Ramos (cell line): ENCODE results near the gene SH3YL1.

Source experiments
- in situ Hi-C: fragments of 300-500 bp; cut with MboI; formaldehyde crosslinking; loops from one replicate; pipeline ENCODE4 v1.14.3; 2022; ENCODE audit warnings: low sequenced_read_pairs; ENCODE audit not compliant: unreplicated experiment

Gene SH3YL1, protein sequence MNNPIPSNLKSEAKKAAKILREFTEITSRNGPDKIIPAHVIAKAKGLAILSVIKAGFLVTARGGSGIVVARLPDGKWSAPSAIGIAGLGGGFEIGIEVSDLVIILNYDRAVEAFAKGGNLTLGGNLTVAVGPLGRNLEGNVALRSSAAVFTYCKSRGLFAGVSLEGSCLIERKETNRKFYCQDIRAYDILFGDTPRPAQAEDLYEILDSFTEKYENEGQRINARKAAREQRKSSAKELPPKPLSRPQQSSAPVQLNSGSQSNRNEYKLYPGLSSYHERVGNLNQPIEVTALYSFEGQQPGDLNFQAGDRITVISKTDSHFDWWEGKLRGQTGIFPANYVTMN

DNA sequence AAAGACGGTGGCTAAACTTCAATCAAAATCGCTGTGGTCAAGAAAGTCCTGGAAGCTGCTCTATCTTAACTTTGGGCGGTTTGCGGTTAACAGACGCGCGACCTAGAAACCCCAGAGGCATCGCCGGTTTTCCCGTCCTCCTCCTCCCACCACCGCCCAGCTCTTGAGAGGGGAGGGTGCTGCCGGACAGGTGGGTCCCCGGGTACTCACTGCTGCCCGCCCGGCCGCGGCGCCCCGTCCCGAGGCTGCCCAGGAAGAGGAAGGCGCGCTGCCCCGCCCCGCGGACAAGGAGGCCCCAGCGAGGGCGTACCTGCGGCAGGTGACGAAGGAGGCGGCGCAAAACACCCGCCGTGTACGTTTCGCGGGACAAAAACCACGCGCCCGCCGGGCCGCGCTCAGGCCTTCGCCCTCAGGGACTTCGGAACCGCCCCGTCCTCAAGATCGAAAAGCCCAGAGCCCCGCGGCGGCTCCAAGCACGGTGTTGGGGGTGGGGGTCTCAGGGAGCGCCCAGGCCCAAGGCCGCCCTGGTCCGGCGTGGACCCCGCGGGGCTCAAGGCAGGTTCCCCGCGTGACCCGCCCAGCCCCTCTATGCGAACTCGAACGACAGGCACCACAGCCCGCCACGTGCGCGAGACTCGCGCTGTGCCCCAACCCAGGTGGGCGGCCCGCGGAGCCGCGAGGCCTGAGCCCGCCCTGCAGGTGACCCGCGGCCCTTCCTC, at the start of gene SH3YL1:
TSS of gene SH3YL1 (minus strand) at position 259 of the 719 bp plus-strand sequence. CDS start at position 211, 48 bp downstream.
- in situ Hi-C loops, result no loop called here

DNA sequence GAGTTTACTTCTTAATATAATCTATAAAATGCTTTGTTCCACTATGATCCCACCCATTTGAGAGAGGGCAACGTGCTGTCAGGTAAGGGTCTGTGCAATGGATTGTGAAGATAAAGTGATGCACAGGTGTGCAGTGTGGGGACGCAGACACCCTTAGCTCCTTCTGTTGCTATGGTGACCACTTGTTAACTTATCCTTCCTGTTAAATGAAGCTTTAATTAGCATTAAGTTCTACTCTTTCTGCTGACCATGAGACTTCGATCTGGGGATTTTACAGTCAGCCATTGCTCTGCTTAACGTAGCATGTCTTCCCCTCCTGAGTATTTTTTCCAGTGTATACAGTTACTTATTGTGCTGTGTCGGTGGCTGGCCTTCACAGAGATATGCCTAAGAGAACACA, 47.2 kb upstream of the SH3YL1 start:
- in situ Hi-C loops, result no loop called here

DNA sequence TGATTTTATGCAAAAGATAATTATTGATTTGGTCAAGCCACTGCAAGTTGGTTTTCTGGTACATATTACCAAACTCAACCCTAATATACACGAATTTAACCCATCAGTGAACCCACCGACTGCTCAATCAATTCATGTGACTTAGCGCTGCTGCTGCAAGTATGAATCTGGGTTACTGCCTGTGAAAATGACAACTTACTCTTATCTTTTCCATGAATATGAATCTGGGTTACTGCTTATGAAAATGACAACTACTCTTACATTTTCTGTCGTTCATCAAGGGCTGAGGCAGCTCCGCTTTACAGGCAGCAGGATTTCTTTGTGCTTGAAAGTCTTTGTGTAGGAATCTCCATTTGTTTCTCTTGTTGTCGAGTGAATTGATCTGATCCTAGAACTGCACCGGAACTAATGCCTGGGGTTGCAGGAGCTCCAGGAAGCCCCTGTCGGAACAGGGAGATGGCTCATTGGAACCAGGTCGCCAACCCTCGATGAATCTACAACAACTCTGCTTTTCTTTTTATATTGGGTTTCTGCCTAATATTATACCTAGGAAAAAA, 46.2 kb upstream of the SH3YL1 start:
- in situ Hi-C loops, result no loop called here

DNA sequence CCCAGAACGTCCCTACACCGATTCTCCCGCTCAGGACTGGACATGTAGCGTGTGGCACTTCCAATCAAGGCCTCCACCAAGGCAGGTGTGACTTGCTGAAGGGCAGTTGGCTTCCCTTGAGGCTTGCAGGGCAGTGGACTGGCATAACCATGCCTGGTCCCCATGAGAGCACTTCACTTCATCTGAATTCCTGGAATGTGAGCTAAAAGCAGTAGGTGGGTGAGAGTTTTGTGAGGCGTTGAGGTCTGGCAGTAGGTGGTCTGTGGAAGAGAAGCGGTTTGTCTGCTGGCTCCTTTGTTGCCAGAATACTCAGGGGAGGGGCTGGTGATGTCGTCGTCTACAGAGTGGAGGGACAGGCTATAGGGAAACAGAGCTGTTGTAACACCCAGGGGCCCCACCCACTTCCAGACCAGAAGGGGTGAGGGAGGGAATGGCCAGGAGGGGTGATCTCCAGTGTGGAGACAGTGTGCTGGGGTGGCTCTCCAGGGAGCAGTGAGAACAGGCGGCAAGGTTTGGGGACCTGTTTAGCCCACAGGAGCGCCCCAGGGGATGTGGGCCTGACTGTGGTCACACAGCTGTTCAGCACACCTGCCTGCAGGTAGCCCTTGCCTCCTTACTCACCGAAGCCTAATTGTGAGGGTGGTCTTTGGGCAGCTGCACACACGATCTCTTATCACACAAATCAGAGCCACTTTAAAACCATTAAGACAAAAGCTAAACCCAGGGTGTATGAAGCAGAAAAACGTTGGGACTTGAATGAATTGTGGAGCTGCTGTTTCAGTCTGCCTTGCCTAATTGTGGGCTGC, 45.5 kb upstream of the SH3YL1 start:
- in situ Hi-C loops, result no loop called here

DNA sequence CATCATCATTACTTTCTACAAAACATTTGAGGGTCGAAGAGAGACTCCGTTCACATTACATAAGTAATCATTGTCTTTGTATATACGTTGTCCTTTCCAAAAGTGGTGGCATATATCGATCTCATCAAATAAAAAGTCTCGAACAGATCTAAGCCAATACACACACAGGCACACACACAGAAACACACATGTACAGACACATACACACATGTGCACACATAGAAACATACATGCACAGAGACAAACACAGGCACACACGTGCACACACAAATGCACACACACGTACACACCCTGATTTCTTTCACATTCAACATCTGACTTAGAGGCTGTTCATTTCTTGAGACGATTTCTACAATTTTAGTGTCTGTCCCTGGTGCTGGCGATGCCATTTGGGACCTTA, 41.5 kb upstream of the SH3YL1 start:
- in situ Hi-C loops, result no loop called here

DNA sequence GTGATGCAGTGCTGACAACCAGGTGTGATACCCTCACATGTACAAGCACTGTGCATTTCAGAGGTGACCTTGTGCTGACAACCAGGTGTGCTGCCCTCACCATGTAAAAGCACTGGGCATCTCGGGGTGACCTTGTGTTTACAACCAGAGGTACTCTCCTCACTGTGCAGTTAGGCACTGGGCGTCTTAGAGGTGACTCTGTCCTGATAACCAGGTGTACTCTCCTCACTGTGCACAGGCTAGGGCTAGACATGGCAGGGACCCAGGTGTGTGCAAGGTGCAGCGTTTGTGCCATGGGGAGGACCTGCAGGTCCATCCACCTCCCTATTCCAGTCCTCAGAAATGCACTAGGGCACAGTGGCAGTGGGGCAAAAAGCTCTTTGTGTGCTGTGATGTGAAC, 32.5 kb upstream of the SH3YL1 start:
- in situ Hi-C loops, result no loop called here

DNA sequence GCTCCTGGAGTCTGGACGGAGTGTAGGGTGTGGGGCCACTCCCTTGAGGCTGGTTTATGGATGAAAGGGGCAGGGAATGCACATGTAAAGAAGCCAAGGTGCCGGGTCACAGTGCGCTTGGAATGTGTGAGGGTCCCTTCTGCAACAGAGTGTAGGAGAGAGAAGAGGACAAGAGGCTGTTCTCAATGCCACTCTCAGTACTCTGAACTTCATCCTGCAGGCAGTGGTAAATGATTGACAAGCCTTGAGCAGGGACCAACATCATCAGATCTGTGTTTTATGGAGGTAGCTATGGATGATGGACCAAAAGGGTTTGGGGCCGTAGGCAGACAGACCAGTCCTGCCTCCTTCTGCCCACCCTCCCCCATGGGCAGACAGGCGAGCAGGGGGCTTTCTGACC, 31.3 kb upstream of the SH3YL1 start:
- in situ Hi-C loops, result no loop called here

DNA sequence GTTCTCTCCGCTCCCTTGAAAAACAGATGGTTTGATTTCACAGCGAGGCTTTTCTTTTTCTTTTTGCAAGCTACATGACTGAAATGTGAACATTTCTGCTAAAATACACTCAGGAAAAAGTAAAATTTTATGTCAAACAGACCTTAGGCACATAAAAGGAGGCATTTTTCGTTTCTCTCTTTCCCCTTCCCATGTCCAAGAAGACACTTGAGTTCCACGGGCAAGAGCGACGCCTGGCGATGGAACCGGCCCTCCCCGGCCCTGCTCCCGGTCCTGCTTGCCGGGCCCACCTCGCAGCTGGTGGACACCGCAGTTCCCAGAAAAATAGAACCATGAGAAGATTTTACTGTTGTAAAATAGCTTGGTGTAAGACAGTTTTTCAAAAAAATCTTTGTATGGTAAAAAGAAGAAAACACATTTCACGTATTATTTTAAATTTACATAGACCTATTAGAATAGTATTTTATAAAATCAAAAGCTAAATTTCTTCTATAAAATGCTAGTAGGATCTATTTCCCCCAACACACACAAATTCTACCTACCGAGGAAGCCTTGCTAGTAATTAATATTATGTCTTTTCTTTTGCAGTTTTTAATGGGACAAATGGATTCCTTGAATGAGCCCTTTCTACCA, 26.4 kb upstream of the SH3YL1 start:
- in situ Hi-C loops, result no loop called here

DNA sequence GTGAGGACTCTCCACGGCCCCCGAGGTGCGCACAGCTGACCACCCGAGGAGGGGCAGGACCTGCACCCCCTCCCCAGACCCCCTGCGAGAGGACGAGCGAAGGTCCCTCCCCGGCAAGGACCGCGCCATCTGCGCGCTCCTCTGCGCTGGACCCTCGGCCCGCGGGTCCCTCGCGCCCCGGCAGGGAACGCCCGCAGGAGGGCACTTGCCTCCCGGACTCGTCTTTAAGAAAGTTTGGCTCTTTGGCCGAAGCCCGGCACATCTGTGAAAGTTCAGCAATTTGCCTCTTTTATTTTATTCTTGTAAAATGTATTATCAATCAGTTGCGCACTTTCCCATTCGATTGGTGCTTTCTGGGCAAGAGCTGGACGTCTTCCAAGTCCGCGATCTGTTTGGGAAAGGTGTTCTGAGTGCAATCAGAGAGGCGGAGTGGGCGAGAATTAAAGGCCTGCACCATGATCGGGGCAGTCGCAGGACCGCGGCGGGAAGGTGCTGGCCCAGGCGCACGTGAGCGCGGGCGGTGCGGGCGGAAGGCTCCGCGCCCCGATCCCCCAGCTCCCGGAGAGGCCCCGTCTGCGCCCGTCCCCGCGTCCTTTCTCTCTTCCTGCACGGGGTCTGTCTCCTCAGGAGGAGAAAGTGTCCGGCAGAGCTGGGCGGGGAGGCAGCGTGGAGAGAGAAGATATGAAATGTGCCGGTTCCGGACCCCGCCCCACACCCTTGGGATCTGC, 25.7 kb upstream of the SH3YL1 start:
- in situ Hi-C loops, result no loop called here

DNA sequence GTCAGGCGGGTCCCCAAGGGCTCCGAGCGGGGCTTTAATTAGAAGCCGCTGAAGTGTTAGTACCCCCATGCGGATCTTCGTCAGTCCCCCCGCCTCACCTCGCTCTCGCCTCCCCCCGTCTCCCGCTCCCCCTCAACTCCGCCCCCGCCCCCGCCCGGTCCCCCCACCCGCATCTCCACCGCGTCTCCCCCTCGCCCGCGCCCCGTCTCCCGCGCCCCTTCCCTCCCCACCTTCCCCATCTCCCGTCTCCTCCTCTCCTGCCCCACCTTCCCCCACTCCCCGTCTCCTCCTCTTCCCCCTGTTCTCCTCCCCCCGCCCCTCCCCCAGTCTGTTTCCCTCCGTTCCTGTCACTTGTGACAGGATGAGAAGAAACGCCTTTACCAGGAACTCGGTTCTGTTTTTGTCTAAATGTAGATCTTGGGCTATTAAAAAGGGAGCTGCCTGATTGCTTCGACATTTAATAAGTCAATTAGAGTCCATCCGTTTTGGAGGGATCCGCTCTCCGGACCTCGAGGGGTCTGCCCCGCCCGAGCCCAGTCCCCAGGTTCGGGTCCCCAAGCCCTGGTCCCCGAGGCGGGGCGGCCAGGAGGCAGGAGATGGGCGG, 25.0 kb upstream of the SH3YL1 start:
- in situ Hi-C loops, result no loop called here

DNA sequence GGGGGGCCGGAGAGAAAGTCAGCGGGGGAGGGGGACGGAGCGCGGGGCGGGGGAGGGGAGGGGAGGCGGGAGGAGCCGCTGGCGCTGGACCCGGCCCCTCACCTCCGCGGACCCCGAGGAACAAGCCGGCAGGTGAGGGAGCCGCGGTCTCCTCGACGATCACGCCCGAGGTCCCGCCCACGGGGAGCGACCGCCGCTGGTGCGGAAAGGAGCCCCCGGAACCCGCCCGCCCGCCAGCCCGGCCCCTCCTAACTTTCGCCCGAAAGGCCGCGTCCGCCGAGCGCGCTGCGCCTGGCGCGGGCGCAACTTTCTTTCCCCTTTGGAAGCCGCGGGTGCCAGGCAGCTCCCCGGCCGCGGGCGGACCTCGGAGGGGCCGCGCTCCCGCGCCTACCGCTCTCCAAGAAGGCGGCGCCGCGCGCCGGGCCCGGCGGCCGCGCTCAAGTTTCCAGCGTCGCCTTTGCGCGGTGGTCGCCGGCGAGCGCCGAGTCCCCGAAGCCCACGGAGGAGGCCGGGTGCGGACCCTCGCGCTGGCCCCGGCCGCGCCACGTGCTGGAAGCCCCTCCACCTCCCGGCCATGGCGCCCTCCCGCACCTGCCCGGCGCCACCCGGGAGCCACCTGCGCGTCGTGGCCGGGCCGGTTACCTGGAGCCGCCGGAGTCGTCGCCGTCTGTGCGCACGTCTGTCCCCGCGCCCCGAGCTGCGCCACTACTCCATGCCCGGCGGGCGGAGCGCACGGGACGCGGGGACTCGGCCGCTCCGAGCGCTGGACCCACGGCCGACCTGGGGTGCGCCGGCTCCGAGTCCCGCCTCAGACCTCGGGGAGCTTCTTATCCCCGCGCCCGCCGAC, 24.3 kb upstream of the SH3YL1 start, which contains the start of gene ALKAL2:
TSS of gene ALKAL2 (minus strand) at position 181 of the 847 bp plus-strand sequence. CDS start 256 bp downstream, outside the sequence.
- in situ Hi-C loops, result no loop called here

DNA sequence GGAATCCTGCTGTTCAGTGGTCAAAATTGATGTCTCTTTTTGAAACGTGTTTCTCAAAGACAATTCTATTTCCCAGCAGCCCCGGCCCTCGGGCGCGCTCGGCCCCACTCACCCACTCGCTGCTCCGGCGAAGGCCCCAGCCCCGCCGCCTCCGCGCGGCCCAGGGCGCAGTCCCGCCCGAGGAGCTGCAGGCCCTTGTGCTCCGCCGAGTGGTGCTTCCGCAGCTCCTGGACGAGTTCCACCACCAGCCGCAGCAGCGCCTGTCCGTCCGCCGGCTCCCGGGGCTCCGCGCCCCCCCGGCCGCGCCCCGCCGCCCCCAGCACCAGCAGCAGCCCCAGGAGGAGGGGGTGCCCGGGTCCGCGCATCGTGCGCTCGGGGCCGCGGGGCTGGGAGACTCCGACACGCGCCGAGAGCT, 23.6 kb upstream of the SH3YL1 start:
- in situ Hi-C loops, result no loop called here

DNA sequence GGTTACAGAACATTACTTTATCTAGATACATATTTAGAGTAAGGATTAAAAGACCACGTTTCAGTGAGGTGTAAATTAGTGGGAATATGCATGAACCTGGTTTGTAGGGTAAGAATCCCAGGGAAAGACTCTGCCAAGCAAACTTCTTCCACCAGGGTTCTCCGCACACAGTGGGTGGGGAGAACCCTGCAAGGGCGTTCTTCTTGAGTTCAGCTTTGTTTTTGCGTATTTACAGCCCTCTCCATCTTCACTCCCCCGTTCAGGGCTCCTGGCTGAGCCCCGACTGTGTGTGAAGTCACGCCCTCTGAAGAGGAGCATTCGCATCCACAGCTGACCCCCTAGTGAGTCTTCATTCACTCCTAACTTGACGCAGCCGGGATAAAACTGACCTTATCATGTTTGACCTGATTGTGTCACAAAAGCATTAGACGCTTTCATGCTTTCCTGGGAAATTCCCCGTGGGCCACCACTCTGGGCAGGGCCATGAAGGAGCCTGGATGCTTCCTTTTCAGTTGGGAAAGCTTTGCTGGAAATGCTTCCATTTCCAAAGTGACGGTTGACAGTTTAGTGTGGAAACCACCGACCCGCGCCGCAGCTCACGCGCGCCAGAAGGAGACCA, 23.1 kb upstream of the SH3YL1 start:
- in situ Hi-C loops, result no loop called here

DNA sequence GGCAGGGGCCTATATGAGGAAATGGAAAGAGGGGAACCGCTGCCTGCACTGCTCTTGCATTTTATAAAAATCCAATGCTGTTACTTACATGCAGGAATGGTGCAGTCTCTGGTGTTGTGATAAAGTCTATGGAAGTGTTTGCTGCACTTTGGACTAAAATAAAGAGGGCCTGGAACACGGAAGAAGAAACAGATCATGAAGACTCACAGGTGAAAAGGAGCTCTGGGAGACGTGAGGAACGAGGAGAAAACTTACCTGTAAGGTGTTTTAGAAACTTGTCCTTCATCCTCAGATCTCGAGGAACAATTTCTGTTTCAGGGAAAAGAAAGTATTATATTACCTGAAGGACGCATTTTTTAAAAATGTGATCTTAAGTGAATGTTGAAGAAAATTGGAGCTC, 22.2 kb upstream of the SH3YL1 start:
- in situ Hi-C loops, result no loop called here

DNA sequence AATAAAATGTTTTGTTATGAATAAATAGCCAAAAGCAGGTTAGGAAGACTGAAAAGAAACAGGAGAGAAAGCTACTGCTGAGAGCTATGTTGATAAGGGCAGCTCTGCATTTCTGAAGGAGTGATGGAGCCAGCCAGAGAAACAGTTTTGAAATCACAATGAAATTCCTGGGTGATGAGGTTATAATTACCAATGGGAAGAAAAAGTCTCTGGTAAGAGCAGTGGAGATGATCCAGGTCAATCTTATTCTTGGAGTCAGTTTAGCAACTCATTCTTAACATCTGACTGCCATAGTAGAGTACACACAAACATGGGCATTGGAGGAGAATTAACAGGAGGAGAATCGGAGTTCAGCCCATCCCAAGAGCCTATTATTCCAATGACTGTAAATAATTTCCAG, 21.7 kb upstream of the SH3YL1 start:
- in situ Hi-C loops, result no loop called here

DNA sequence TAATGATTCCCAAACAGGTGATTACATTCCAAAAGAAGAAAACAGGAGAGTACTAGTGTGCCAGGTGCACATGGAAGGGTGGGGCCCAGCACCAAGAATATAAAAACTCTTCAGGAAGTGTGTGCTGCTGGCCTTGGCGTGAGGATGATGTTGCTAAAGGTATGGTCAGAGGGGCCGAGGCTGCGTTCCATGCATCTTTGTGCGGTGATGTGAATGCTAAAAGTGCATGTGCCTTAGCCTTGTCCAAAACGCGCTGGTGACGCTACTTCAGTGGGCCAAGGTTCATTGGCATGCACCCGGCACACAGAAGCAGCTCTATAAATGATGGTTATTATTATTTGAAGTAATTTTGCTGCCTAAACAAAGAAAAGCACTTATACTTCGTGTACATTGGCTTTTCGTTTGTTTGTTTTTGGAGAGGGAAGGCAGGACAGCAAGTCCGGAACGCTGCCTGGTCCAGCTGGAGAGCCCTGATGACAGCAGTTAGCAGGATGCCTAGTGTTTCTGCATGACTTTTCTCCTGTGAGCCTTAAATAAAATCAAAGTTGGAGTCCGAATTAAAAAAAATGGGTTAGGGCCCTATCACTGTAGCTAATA, 21.2 kb upstream of the SH3YL1 start:
- in situ Hi-C loops, result no loop called here

DNA sequence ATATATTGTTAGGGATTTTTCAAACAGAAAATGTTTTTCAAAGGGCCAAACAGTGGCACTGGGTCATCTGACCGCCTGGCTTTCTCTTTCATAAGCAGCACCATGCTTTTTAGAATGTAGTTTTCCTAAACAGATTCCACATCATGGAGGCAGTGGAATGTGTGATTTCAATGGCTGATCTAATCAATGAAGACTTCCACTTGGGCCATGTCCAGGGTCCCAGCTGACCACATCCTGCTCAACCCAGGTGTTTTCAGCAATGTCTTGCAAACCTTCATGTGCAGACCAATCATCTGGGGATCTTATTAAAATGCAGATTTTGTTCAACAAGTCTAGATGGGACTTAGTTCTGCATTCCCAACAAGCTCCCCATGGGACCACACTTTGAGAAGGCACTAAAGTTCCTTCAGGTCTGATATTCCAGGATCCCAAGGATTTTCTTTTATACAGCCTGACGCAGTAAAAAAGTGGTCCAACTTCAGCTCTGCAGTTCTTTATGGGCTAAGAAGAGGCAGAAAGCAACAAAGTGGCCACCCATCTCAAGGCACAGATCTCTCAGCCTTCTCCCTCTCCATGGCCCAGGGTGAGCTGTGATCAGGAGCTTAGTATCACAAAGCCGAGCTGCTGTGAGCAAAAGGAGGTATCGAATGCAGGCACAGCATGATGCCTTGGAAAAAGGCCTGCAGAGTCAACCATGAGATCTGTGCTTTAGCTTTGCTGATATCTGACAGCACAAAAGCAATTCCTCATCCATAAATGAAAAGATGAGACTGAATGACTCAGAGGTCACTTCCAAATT, 20.4 kb upstream of the SH3YL1 start:
- in situ Hi-C loops, result no loop called here
